Hindlimb muscle (tissue), 1 donor: ENCODE data around the gene TIMM23. TPM values are rescaled to one million over a fixed set of nuclear protein-coding genes. Genes with fewer than 3 reads are reported as not detected.
A peak's percentile ranks its signal among the peaks of the same experiment; 100 is the strongest.
"Not testable (repeated sequence)": the region's sequence is repeated elsewhere in the genome, so short reads cannot be mapped to it uniquely, and the experiment has no call there.

Experiments
- DNase-seq: peaks from one replicate; pipeline ENCODE4 v3.0.0-alpha.2; 2013
- polyA plus RNA-seq: library from polyadenylated mRNA; unstranded; fragments of 120-200 nt; gene quantifications from one replicate; pipeline ENCODE4 v1.2.1, GENCODE V29; 2013; ENCODE audit not compliant: insufficient read length

TIMM23 gene, protein sequence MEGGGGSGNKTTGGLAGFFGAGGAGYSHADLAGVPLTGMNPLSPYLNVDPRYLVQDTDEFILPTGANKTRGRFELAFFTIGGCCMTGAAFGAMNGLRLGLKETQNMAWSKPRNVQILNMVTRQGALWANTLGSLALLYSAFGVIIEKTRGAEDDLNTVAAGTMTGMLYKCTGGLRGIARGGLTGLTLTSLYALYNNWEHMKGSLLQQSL
- 49.5 TPM for polyA plus RNA-seq

DNA sequence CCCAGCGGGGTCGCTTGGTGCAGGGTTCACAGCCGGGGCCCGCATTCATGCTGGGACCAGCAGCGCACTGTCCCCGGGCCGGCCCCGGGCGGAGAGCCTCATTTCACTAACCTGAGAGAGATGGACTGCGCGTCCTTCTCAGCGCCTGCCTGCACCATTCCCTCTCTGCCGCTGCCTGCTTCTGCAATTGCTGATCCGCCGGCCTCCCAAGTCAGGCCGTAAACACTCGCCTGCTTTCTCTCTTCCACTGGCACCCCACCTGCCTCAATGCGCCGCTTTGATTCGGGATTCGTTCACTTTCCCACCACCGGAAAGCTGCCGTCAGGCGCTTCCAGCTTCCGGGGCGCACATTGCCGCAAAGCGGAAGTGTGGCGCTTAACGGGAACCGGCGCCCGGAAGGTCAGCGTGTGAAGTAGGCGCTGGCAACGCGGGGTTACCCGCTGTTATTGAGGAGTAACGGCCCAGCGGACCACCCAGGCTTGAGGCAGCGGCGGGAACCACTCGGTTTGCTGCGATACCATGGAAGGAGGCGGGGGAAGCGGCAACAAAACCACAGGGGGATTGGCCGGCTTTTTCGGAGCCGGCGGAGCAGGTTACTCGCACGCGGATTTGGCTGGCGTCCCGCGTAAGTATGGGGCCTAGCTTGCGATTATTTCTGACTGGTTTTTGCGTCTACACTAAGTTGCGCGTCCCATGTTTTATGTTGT is at the start of gene TIMM23:
TSS of gene TIMM23 (plus strand) at position 384 of the 707 bp plus-strand sequence. CDS start at position 520, 136 bp downstream.
- peak; percentile 85 for DNase-seq

DNA sequence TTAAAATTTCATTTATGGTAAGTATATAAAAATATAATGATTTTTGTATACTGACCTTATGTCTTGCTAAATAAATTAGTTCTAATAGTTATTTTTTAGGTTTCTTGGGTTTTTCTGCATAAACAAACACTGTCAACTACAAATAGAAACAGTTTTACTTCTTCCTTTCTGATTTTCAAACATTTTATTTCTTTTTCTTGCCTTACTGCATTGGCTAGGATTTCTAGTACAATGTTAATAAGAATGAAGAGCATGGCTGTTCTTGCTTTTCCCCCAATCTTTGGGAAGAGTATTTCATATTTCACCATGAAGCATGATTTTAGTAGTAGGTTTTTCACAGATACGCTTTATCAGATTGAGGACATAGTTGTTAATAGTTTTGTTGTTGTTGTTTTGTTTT is 45.5 kb upstream of the TIMM23 start:
- not testable (repeated sequence) for DNase-seq

DNA sequence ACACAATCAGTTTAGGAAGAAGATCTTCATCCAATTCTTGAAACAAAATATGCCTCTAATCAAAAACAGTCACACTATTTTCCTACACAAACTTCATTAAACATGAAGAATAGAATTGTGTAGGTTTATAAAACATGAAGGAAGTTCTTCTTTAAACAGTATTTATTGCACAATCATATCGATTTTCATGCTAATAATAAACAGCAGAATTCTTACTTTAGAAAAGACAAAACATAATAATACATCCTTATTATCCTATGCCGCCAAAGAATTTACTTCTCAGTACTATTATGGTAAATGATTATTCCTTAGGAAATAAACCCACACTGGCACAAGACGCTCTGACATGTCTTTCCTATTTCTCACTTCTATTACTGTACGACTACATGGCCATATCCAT is 41.0 kb upstream of the TIMM23 start:
- DNase-seq = not testable (repeated sequence)

DNA sequence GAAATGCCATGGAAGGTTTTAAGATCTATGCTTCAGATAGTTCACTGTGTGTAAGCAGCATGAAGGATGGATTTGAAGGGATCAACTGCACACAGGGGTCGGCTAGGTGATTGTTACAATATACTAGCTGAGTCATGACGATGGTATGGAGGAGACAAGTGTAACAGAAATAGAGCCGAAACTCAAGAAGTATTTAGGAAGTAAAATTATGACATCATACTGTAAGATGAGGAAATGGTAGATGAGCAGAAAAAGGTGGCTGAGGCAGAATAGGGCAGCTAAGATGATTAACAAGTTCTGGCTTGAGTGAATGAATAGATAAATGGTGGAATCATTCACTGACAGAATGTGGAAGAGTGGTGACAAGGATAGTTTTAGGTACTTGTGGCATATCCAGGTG is 37.5 kb upstream of the TIMM23 start:
- not testable (repeated sequence) for DNase-seq

DNA sequence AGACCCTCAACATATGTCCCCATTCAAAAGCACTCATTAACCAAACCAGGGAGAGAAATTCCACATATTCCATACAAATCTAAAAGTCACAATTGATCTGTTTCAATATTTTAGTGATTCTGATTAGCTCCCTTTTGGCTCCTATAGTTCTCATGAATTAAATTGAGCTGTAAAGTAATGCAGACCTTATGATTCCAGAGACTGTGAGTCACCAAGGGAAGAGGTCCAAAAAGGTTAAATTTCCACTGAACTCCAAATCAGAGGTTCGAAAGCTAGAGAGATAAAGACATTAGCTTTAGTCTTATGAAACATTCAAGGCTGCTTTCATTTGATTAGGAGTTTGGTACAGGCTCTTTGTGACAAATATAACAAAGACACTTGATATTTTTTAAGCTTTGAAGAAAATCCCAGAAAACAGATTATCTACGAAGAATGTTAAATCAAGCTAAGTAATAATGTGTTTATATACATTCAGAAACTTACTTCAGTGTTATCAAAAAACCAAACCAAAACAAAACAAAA is 33.1 kb upstream of the TIMM23 start:
- DNase-seq = not testable (repeated sequence)

DNA sequence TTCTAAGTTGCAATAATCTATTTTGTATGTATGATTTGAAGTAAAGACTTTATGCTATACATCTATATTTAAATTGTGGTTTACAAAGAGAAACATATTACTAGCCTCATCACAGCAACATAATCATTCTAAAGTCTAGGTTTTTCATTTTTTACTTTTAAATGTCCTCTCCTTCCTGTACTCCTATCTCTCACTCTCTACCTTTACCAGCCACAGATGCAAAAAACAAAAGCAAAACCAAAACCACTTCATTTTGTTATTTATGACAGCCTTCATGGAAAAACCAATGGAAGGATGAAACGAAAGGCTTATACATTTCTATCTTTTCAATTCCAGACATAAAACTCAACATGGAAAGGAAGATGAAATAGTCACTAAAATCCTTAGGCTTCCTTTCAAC is 31.1 kb upstream of the TIMM23 start:
- DNase-seq = not testable (repeated sequence)

DNA sequence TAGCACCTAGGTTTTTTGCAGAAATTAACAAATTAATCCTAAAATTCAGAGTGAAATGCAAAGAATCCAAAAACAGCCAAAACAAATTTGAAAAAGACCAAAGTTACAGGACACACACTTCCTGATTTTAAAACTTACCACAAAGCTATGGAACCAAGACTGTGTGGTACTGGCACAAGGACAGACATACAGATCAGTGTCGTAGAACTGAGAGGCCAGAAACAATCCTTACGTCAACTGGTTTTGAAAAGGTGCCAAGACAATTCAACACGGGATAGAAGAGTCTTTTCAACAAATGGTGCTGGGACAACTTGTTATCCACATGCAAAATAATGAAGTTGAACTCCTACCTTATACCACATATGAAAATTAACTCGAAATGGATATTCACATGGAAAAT is 26.8 kb upstream of the TIMM23 start:
- not testable (repeated sequence) for DNase-seq

DNA sequence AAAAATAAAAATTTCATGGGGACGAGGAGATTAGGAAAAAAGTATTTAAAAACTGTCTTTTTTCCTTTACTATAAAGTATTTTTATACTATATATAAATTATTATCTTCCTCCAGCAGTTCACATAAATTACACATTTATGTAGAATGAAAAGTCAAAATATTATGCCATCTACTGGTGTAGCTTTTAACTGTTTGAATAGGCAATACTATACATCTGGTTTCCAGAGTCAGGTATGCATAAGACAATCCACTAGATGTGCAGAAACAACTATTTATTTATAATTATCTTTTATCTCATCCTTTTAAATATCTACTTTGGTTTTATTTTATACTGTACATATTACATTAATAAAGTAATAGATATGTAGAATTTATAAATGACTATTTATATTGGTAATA is 24.9 kb upstream of the TIMM23 start:
- not testable (repeated sequence) for DNase-seq

DNA sequence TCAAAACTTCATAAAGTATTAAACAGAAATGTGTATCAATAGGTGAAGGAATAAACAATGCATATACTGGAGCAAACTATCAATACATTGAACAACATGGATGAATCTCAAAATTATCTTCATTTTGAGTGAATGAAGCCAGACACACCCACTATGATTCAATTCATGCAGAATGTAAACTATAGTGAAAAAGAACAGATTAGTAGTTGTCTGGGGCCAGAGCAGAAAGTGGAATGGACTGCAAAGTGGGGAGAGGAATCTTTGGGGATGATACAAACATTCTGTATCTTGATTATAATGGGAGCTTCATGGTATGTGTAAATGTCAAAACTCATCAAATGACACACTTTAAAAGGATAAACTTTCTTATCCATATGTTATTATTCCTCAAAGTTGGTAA is 23.5 kb upstream of the TIMM23 start:
- DNase-seq = not testable (repeated sequence)

DNA sequence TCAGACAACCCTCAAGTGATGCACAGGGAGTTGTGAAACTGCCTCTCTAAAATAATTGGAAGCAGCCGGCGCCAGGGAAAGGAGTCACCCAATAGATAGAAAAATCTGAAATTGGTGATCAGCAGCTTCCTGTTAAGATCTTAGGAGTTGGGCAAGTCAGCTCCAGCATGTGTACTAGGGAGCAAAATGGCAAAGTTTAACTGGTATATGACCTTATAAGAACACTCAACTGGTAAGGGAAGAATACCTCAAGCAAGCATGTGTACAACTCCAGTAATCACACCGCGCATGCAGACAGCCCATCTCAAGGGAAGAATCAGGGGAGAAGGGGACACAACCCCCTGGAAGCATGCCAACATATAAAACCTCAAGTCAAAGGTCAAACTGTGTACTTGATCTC is 17.9 kb upstream of the TIMM23 start:
- not testable (repeated sequence) for DNase-seq

DNA sequence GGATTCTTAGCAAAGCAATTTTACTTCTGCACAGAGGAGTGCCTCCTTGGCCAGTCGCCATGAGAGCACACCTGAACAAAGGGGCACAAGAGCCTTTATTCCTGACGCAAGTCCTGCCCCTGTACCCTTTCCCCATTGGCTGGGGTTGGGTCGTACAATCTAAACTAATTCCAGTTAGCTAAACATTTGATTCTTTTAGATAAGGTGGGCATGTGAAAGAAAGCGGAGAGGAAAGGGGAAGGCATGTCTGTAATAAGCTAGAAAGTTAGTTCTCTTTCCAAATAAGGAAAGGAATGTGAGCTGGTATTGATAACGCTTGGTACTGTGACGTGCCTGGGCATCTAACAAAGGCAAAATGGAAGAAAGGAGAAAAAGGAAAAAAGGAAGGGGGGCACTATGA is 15.7 kb upstream of the TIMM23 start:
- not testable (repeated sequence) for DNase-seq

DNA sequence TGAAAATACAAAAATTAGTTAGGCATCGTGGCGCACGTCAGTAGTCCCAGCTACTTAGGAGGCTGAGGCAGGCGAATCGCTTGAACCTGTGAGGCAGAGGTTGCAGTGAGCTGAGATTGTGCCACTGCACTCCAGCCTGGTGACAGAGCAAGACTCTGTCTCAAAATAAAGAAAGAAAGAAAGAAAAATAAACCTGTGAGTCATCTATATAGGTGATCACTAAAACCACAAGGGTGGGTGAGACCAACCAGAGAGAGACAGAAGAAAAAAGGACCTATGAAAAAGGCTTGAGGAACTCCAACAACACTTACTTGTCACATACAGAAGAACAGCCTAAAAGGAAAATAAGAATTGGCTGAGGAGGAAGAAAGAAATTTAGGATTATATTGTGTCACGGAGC is 14.4 kb upstream of the TIMM23 start:
- not testable (repeated sequence) for DNase-seq

DNA sequence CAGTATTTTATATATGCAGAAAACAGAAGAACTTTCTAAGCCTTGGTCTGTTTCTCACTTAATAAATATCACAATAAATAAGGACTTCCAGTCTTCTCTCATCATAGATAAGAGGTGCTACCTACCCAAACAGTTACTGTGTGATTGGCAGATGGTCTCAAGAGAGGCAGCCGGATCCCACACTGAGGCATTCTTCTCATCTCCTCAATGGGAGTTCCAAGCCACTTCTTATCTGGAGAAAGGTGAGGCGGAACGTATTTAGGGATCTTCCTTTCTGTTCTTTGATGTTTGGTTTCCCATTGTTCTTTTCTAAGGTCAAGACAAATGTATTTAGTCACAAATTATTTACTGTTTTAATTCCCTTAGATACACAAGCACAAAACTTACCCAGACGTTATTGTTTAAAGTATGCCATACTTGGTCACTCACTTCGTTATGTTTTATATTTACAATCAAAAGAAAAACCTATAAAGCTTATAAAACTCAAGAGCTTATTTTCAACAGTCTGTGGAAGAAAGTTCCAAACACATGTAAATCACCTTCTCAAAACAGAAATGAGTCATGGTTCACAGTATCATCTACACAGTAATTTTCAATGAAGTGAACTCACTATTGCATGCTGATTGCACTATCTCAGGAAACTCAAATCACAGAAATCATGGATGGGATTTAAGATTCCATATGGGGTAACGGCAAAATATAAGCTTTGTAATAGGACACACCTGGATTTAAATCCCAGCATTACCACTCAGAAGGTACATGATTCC is 9.4 kb upstream of the TIMM23 start:
- not testable (repeated sequence) for DNase-seq

DNA sequence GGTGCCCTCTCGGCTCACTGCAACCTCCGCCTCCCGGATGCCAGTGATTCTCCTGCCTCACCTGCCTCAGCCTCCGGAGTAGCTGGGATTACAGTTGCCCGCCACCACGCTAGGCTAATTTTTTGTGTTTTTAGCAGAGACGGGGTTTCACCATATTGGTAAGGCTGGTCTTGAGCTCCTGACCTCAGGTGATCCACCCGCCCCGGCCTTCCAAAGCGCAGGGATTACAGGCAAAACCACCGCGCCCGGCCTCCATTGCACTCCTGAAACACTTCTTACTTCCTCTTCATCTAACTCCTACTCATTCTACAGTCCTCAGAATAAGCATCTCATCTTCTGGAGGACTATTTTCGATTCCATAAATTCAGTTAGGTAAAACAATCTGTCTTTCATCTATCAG is 1.3 kb upstream of the TIMM23 start:
- not testable (repeated sequence) for DNase-seq

DNA sequence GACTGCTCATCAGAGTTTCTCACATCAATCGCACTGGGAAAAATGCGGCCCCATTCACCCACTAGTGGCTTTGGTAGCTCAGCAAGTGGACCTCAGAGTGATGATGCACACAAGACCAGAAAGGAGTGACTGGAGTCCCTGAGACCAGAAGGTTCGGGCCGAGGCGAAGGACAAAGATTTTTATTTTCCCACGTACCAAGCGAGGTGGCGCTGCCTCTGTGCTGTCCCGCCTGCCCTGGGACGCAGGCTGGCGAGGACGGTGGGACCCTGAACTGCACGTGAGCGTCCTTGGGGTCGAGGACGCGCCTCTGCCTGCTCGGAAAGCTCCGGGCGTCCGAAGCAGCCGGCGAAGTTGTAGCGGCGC is 565 bp upstream of the TIMM23 start:
- DNase-seq = not testable (repeated sequence)

DNA sequence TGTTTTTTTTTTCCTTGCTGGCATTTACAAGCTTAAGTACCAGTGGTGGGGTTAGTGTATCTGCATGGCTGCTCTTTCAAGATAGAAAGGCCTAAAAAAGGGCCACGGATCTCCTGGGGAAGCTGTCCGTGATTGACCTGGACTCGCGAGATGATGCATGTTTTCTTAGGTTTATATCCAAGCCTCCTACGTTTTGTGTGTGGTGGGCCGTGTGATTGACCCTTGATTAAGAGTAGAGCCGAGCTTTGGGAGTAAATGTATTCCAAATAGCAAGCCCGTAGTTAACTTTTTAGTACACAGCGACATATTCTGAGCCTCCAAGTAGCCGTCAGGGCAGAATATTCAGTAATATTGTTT is 502 bp downstream of the TIMM23 start:
- DNase-seq = not testable (repeated sequence)

DNA sequence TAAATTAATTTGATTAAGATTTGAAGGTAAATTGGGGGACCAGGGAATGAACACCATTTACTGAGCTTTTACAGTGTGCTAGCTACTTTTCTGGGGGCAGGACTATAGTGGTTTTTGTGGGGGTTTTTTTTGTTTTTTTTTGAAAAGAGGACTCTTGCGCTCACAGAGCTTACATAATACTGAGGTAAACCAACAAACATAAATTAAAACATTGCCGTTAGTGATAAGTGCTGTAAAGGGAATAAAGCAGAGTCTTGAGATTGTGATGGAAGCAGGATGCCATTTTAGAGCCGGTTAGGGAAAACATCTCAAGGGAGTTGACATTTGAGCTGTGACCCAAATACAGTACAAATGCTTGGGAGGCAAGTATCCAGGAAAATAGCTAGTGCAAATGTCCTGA is 1.8 kb downstream of the TIMM23 start:
- not testable (repeated sequence) for DNase-seq

DNA sequence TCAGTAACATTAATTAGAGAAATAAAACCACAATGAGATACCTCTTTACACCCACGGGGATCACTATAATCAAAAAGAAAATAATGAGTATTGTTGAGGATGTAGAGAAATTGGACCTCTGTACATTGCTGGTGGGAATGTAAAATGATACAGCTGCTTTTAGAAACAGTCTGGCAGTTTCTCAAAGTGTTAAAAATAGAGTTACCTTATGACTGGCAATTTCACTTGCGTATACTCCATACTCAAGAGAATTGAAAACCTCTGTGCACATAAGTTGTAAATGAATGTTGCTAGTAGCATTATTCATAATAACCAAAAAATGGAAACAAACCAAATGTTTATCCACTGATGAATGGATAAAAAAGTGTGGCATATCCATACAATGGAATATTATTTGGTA is 6.3 kb downstream of the TIMM23 start:
- DNase-seq = not testable (repeated sequence)

DNA sequence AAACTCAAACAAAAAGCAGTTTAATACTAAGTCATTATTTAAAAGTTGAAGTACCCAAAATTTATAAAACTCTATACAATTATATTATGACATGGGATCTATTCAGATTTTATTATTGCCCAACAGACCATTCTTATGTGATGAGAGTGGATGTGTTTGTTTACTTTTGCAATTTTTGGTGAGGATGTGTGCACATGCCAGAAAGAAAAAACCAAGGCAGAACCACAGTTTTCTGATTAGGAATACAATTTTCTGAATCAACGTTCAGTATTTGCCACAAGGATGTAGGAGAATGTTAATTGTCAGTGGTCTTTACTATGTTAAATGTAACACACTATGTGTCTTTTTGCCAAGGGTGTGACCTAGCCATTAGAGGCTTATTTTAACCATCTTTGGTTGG is 9.1 kb downstream of the TIMM23 start:
- not testable (repeated sequence) for DNase-seq

DNA sequence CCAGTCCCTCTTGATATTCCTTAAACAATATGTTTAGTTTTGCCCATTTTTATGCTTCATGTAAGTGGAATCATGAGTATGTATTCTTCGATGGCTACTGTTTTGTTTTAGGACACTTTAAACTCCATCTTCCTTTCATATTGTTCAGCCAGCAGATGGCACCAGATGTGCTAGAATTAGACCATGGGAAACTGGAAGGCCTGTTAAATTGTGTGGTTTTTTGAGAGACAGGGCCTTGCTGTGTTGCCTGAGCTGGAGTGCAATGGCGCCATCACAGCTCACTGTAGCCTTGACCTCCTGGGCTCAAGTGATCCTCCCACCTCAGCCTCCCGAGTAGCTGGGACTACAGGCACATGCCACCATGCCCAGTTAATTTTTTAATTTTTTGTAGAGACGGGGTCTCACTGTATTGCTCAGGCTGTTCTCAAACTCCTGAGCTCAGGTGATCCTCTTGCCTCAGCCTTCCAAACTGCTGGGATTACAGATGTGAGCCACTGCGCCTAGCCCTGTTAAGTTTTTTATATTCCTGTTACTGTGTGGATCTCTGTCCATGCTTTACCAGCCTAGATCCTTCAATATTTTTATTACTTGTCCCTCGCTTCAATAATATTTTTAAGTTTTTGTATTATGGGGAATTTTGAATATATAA is 11.4 kb downstream of the TIMM23 start:
- DNase-seq = peak; percentile 13

DNA sequence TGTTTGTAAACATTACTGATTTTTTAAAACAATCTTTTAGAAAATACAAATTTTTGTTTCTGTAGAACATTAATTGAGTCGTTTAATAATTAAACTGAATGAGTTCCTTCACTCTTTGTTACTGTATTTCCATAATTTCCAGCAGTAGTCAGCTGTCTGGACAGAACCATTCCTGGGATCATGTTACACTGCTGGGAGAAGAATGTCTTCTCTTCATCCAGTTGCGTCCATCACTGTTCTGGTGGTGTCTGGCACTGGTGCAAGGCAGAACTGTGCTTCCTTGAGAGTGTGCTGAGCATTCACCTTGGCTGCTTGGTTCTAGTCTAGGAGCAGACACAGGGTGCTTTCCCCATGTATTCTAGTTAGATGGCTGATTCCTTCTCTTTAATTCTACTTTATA is 12.2 kb downstream of the TIMM23 start:
- not testable (repeated sequence) for DNase-seq

DNA sequence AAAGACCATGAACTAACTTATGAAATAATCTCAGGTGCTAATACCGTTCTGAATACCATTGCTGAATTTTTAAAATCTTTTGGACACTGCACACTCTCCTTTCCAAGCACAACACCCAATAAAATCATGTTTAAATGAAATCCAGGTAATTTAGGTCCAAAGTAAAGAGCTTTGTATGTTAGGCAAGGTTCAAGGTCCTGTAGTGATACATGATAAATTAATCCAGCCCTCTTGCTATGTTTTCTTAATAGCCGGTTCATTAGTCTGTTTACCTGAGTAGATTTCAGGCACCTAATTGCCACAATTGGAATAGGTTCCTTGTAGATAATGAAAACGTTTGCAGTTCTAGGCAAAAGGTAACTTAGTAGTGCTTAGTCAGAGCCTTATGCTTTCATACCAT is 13.3 kb downstream of the TIMM23 start:
- not testable (repeated sequence) for DNase-seq

DNA sequence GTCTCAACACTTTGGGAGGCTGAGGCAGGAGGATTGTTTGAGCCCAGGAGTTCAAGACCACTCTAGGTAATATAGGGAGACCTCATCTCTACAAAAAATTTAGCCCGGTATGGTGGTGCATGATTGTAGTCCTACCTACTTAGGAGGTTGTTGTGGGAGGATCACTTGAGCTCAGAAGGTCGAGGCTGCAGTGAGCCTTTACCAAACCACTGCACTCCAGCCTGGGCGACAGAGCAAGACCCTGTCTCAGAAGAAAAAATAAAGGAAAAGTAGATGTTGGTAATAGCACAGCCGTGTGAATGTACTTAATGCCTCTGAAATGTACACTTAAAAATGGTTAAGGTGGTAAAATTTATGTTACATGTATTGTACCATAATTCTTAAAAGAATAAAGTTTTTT is 25.3 kb downstream of the TIMM23 start:
- no peak for DNase-seq
